Loucy (cell line): ENCODE measurements around the gene CAMK1G.

Source experiments
- H2AFZ ChIP-seq: fragments of 200-600 bp; sonication (generic); 2 replicates; pipeline ENCODE4 v1.6.0; 2016; ENCODE audit warnings: antibody characterized with exemption, mild to moderate bottlenecking, low read length, moderate library complexity
- H3F3A ChIP-seq: fragments of 200-600 bp; 2 replicates; pipeline ENCODE4 v1.6.0; 2016; ENCODE audit warnings: antibody characterized with exemption, low read depth, mild to moderate bottlenecking
- H3K27me3 ChIP-seq: fragments of 200-600 bp; sonication (generic); 2 replicates; pipeline ENCODE4 v1.6.1; 2014; ENCODE audit warnings: low read length, mild to moderate bottlenecking; ENCODE audit not compliant: insufficient read depth, poor library complexity, severe bottlenecking
- H3K36me3 ChIP-seq: fragments of 200-600 bp; sonication (generic); 2 replicates; pipeline ENCODE4 v1.6.1; 2016; ENCODE audit warnings: low read length; ENCODE audit not compliant: insufficient read depth
- H3K4me1 ChIP-seq: fragments of 200-600 bp; sonication (generic); 2 replicates; pipeline ENCODE4 v1.5.1; 2014; ENCODE audit warnings: low read length, mild to moderate bottlenecking; ENCODE audit not compliant: insufficient read depth, poor library complexity, severe bottlenecking
- H3K4me2 ChIP-seq: fragments of 200-600 bp; sonication (generic); 2 replicates; pipeline ENCODE4 v1.6.0; 2014; ENCODE audit warnings: antibody characterized with exemption, low read length, low read depth, mild to moderate bottlenecking; ENCODE audit not compliant: poor library complexity, severe bottlenecking
- H3K4me3 ChIP-seq: fragments of 200-600 bp; sonication (generic); 2 replicates; pipeline ENCODE4 v1.5.1; 2014; ENCODE audit warnings: low read length, mild to moderate bottlenecking, mixed read lengths; ENCODE audit not compliant: poor library complexity, severe bottlenecking
- H3K79me2 ChIP-seq: fragments of 200-600 bp; sonication (generic); 2 replicates; pipeline ENCODE4 v1.6.1; 2014; ENCODE audit warnings: low read length; ENCODE audit not compliant: insufficient read depth
- H3K9ac ChIP-seq: fragments of 200-600 bp; sonication (generic); 2 replicates; pipeline ENCODE4 v1.6.0; 2014; ENCODE audit warnings: mild to moderate bottlenecking, low read depth, low read length, moderate library complexity; ENCODE audit not compliant: poor library complexity, severe bottlenecking
- H3K9me2 ChIP-seq: fragments of 200-600 bp; sonication (generic); replicated peaks from 2 replicates; pipeline ENCODE4 v1.6.1; 2016; ENCODE audit warnings: low read depth, low read length, mixed read lengths
- H3K9me3 ChIP-seq: fragments of 200-600 bp; sonication (generic); 2 replicates; pipeline ENCODE4 v1.6.1; 2014; ENCODE audit warnings: mild to moderate bottlenecking, antibody characterized with exemption, low read length, low read depth; ENCODE audit not compliant: insufficient read depth
- H4K20me1 ChIP-seq: fragments of 200-600 bp; sonication (generic); 2 replicates; pipeline ENCODE4 v1.6.0; 2014; ENCODE audit warnings: antibody characterized with exemption, low read length, mild to moderate bottlenecking; ENCODE audit not compliant: insufficient read depth, poor library complexity, severe bottlenecking
- EZH2phosphoT487 ChIP-seq: fragments of 200-600 bp; IDR thresholded peaks from 2 replicates; pipeline ENCODE4 v1.6.1; 2018; ENCODE audit warnings: antibody characterized with exemption, mild to moderate bottlenecking, moderate library complexity, borderline replicate concordance
- TF ChIP-seq, protein P1 (sequence below): fragments of 200-600 bp; sonication (generic); conservative IDR thresholded peaks from 2 replicates; pipeline ENCODE4 v1.5.1; 2014; ENCODE audit warnings: mild to moderate bottlenecking, antibody characterized with exemption, low read length

CAMK1G gene

GRCh38 chr1:209537336-209538114 is 46.0 kb upstream of the CAMK1G start:
- no peak overlapping the region for H3K4me3 ChIP-seq
- H4K20me1 ChIP-seq, result no peaks in the 10 kb centered on the region
- no peak overlapping the region for H3K9ac ChIP-seq
- H3K4me2 ChIP-seq, result no peak overlapping the region
- no peaks in the 10 kb centered on the region for H3K9me3 ChIP-seq
- no peaks in the 10 kb centered on the region for H3F3A ChIP-seq
- H3K27me3 ChIP-seq, result no peaks in the 10 kb centered on the region
- H3K79me2 ChIP-seq, result no peaks in the 10 kb centered on the region
- H3K4me1 ChIP-seq, result no peaks in the 10 kb centered on the region
- no peak overlapping the region for H2AFZ ChIP-seq
- H3K9me2 ChIP-seq, result no peaks in the 10 kb centered on the region
- no peaks in the 10 kb centered on the region for H3K36me3 ChIP-seq
- TF ChIP-seq, protein P1, sequence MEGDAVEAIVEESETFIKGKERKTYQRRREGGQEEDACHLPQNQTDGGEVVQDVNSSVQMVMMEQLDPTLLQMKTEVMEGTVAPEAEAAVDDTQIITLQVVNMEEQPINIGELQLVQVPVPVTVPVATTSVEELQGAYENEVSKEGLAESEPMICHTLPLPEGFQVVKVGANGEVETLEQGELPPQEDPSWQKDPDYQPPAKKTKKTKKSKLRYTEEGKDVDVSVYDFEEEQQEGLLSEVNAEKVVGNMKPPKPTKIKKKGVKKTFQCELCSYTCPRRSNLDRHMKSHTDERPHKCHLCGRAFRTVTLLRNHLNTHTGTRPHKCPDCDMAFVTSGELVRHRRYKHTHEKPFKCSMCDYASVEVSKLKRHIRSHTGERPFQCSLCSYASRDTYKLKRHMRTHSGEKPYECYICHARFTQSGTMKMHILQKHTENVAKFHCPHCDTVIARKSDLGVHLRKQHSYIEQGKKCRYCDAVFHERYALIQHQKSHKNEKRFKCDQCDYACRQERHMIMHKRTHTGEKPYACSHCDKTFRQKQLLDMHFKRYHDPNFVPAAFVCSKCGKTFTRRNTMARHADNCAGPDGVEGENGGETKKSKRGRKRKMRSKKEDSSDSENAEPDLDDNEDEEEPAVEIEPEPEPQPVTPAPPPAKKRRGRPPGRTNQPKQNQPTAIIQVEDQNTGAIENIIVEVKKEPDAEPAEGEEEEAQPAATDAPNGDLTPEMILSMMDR, result no peak
- TF ChIP-seq EZH2phosphoT487, result no peak

GRCh38 chr1:209539576-209539975 is 43.9 kb upstream of the CAMK1G start:
- no peaks in the 10 kb centered on the region for H3K4me1 ChIP-seq
- no peaks in the 10 kb centered on the region for H3K9me2 ChIP-seq
- no peaks in the 10 kb centered on the region for H3K27me3 ChIP-seq
- TF ChIP-seq EZH2phosphoT487, result no peak
- TF ChIP-seq, protein P1, result no peak
- H4K20me1 ChIP-seq, result no peaks in the 10 kb centered on the region
- no peak overlapping the region for H3K9ac ChIP-seq
- H3K79me2 ChIP-seq, result no peaks in the 10 kb centered on the region
- H3K9me3 ChIP-seq, result no peaks in the 10 kb centered on the region
- H3K4me2 ChIP-seq, result no peak overlapping the region
- H2AFZ ChIP-seq, result no peak overlapping the region
- no peaks in the 10 kb centered on the region for H3F3A ChIP-seq
- H3K36me3 ChIP-seq, result no peaks in the 10 kb centered on the region
- no peak overlapping the region for H3K4me3 ChIP-seq

- no peaks in the 10 kb centered on the region for H3F3A ChIP-seq
- H3K27me3 ChIP-seq, result no peaks in the 10 kb centered on the region
- H3K4me2 ChIP-seq, result no peak overlapping the region
Observed at GRCh38 chr1:209542585-209542984, 40.9 kb upstream of the CAMK1G start.

More at GRCh38 chr1:209542585-209542984, 40.9 kb upstream of the CAMK1G start:
- Histone ChIP-seq H3K36me3 (no peaks in the 10 kb centered on the region), H3K9me2 (no peaks in the 10 kb centered on the region), H3K4me3 (no peak overlapping the region), H3K9me3 (no peaks in the 10 kb centered on the region), H2AFZ (no peak overlapping the region), H4K20me1 (no peaks in the 10 kb centered on the region), H3K4me1 (no peaks in the 10 kb centered on the region), H3K9ac (no peak overlapping the region), H3K79me2 (no peaks in the 10 kb centered on the region)
- no peak for TF ChIP-seq EZH2phosphoT487
- TF ChIP-seq, protein P1, result no peak
